K562 (cell line): ENCODE measurements around the gene ZNF174. TPM values are rescaled to one million over a fixed set of nuclear protein-coding genes. Genes with fewer than 3 reads are reported as not detected.

Experiments used
- ADNP ChIP-seq: fragments of 200-800 bp; sonication (Bioruptor generic); IDR thresholded peaks from 2 replicates; pipeline ENCODE4 v1.6.1; 2016; ENCODE audit warnings: missing genetic modification characterization, missing compliant biosample characterization
- C11orf30 ChIP-seq: fragments of 450-650 bp; IDR thresholded peaks from 2 replicates; pipeline ENCODE4 v1.6.1; 2016; ENCODE audit warnings: low read depth, mild to moderate bottlenecking
- CHD4 ChIP-seq: fragments of 200-600 bp; sonication (generic); IDR thresholded peaks from 3 replicates; pipeline ENCODE4 v1.6.1; 2012; ENCODE audit warnings: low read depth, mild to moderate bottlenecking, mixed read lengths, low read length, inconsistent platforms; ENCODE audit not compliant: insufficient read depth, insufficient replicate concordance, poor library complexity, severe bottlenecking
- CTCFL ChIP-seq: IDR thresholded peaks from 2 replicates; pipeline ENCODE4 v1.6.1; 2011; ENCODE audit warnings: borderline replicate concordance, low read depth, mild to moderate bottlenecking, moderate library complexity, low read length; ENCODE audit not compliant: insufficient read depth, poor library complexity, severe bottlenecking
- EHMT2 ChIP-seq: fragments of 450-650 bp; IDR thresholded peaks from 2 replicates; pipeline ENCODE4 v1.6.1; 2018; ENCODE audit warnings: antibody characterized with exemption
- KLF1 ChIP-seq: fragments of 450-650 bp; IDR thresholded peaks from 2 replicates; pipeline ENCODE4 v1.6.1; 2016; ENCODE audit warnings: missing genetic modification characterization, missing compliant biosample characterization
- MAFG ChIP-seq: fragments of 450-650 bp; conservative IDR thresholded peaks from 2 replicates; pipeline ENCODE4 v1.6.1; 2016; ENCODE audit warnings: missing genetic modification characterization, missing compliant biosample characterization
- MAFK ChIP-seq: IDR thresholded peaks from 2 replicates; pipeline ENCODE4 v1.6.1; 2011; ENCODE audit warnings: low read length, improper control_type of control experiment
- NCOA6 ChIP-seq: fragments of 450-650 bp; IDR thresholded peaks from 2 replicates; pipeline ENCODE4 v1.6.1; 2017; ENCODE audit warnings: mild to moderate bottlenecking
- POLR2H ChIP-seq: IDR thresholded peaks from 2 replicates; pipeline ENCODE4 v1.6.1; 2016; ENCODE audit warnings: missing genetic modification characterization, low read depth, mild to moderate bottlenecking, control low read depth, missing compliant biosample characterization, moderate library complexity
- RBM22 ChIP-seq: fragments of 200-400 bp; formaldehyde crosslinking; IDR thresholded peaks from 2 replicates; pipeline ENCODE4 v1.6.1; 2018; ENCODE audit warnings: low read length, low read depth; ENCODE audit not compliant: poor library complexity, severe bottlenecking
- SAP30 ChIP-seq: fragments of 200-600 bp; sonication (generic); IDR thresholded peaks from 2 replicates; pipeline ENCODE4 v1.6.1; 2012; ENCODE audit warnings: borderline replicate concordance, low read depth, mild to moderate bottlenecking, moderate library complexity, low read length, control low read depth, inconsistent platforms; ENCODE audit not compliant: insufficient read depth, poor library complexity, severe bottlenecking
- SP1 ChIP-seq: sonication (generic); formaldehyde crosslinking; IDR thresholded peaks from 2 replicates; pipeline ENCODE4 v1.8.1; 2022; ENCODE audit warnings: mild to moderate bottlenecking, missing genetic modification reagents
- SRF ChIP-seq, 2 experiments: fragments of 250-450, 450-650 bp in 1 of 2; sonication (Bioruptor Pico) in 1 of 2; sonication (generic) in 1 of 2; formaldehyde crosslinking; IDR thresholded peaks; 2 replicates each; pipeline versions ENCODE4 v1.5.0 to v1.5.1; 2020 to 2022; ENCODE audit warnings: mild to moderate bottlenecking in 1 of 2, missing genetic modification reagents in 1 of 2
- SRSF9 ChIP-seq: fragments of 200-400 bp; formaldehyde crosslinking; IDR thresholded peaks from 2 replicates; pipeline ENCODE4 v1.6.1; 2017; ENCODE audit warnings: low read depth, low read length, borderline replicate concordance
- TAF7 ChIP-seq: fragments of 450-650 bp; IDR thresholded peaks from 2 replicates; pipeline ENCODE4 v1.6.1; 2016; ENCODE audit warnings: missing genetic modification characterization, missing compliant biosample characterization
- TAF9B ChIP-seq: fragments of 450-650 bp; IDR thresholded peaks from 2 replicates; pipeline ENCODE4 v1.6.1; 2018; ENCODE audit warnings: mild to moderate bottlenecking; ENCODE audit not compliant: partially characterized antibody
- WHSC1 ChIP-seq: IDR thresholded peaks from one replicate; pipeline ENCODE4 v1.6.1; 2012; ENCODE audit warnings: low read length, control low read depth, inconsistent platforms
- ZBED1 ChIP-seq: IDR thresholded peaks from 2 replicates; pipeline ENCODE4 v1.6.1; 2014
- ZBTB17 ChIP-seq: fragments of 450-650 bp; formaldehyde crosslinking; IDR thresholded peaks from 2 replicates; pipeline ENCODE4 v1.4.0; 2020; ENCODE audit warnings: mild to moderate bottlenecking
- ZFP1 ChIP-seq: fragments of 450-650 bp; formaldehyde crosslinking; IDR thresholded peaks from 2 replicates; pipeline ENCODE4 v1.4.0; 2020; ENCODE audit warnings: mild to moderate bottlenecking, mixed read lengths
- ZNF280A ChIP-seq: fragments of 450-650 bp; IDR thresholded peaks from 2 replicates; pipeline ENCODE4 v1.6.1; 2018; ENCODE audit warnings: mild to moderate bottlenecking, low read depth; ENCODE audit not compliant: partially characterized antibody
- ZNF41 ChIP-seq: fragments of 250-450 bp; sonication (Bioruptor Pico); conservative IDR thresholded peaks from 2 replicates; pipeline ENCODE4 v1.4.0; 2020; ENCODE audit warnings: mild to moderate bottlenecking
- polyA plus RNA-seq, 8 experiments: library from polyadenylated mRNA; depleted of rRNA in 4 of 8; stranded (reverse) in 5 of 8; unstranded in 3 of 8; fragments of >200 nt; fragmentation: Nextera tagmentation in 2 of 8; fragmentation: Illumina TruSeq in 1 of 8; extraction: Ambion mirVana in 2 of 8; extraction: Trizol in 1 of 8; gene quantifications; 2 replicates each; pipeline versions ENCODE4 v1.2.1 to v1.2.3, GENCODE V29; 2011 to 2014; ENCODE audit warnings: inconsistent platforms in 1 of 8, missing spikeins in 1 of 8
- total RNA-seq, 7 experiments: library from RNA; depleted of rRNA in 6 of 7; stranded (reverse); fragments of >200 nt in 6 of 7; fragmentation: Illumina TruSeq in 2 of 7; extraction: Trizol in 2 of 7; gene quantifications; 2 replicates each; pipeline versions ENCODE4 v1.2.1 to v1.2.3, GENCODE V29; 2011 to 2021; ENCODE audit warnings: low replicate concordance in 1 of 7
- TF ChIP-seq, protein P1 (sequence below): fragments of 450-650 bp; IDR thresholded peaks from one replicate; pipeline ENCODE4 v1.6.1; 2018; ENCODE audit warnings: mild to moderate bottlenecking, moderate library complexity; ENCODE audit not compliant: partially characterized antibody

The ZNF174 gene
- total and polyA plus RNA-seq, 9 of the 15 experiments (the other 6 are each of a cell fraction or from before 2014, with no cell fraction given): 5.1 to 19.1 (median 12.5) TPM

DNA sequence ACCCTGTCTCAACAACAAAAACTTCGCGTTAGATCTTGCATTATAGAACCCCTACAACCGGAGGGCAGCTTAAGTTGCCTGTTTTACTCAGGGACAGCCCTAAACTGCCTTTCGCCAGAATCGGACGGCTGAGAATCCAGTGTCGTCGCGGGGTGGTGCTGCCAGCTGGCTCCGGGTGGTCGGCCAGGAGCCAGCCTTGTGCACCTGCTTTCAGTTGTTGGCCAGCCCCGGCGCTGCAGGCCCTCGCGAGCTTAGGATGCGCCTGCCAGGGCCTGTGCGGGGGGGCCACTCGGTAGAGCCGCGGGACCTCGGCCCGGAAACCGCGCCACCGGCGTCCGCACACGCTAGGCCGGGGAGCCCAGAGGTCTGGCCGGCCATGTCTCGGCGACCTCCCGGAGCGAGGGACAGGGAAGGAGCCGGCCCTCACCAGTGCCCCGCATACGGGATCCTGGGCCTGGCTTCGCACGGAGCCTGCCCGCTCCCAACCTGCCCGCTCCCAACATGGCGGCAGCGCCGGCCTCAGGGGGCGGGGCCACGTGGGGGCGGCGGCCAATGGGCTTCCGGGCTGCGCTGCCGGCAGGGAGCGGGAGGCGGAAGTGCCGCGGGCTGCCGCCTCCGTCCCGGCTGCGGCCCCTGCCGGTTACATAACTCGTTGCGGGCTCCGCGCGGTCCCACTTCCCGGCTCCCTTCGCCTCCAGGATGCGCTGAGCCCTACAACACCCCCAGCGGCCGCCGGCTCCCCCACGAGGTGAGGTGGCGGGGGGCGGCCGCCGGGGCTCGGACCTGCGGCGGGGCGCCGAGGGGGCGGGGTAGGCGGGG lies 56.6 kb downstream of the ZNF174 start (continued):
- TF ChIP-seq TAF7 (tag) (peak; percentile 38; the same call in 1 of the 2 replicates), ZFP1 (CRISPR knock-in tag) (no peak), POLR2H (peak; percentile 80), SP1 (peak; percentile 81), ADNP (no peak), WHSC1 (no peak), MAFK (no peak), TAF9B (no peak), NCOA6 (no peak), CHD4 (no peak), ZNF280A (no peak), ZBTB17 (CRISPR knock-in tag) (0 out of 2 replicates have a peak, but pooled peaks have one; percentile 70), RBM22 (peak; percentile 12), ZBED1 (no peak), EHMT2 (peak; percentile 22; the same call in 1 of the 2 replicates), SRSF9 (no peak), ZNF41 (CRISPR knock-in tag) (0 out of 2 replicates have a peak, but pooled peaks have one; percentile 8), SRF (CRISPR knock-in tag; IDR thresholded peaks at IDR 0.05) (no peak), CTCFL (peak; percentile 69), C11orf30 (peak; percentile 36; the same call in 1 of the 2 replicates), SAP30 (peak; percentile 25), KLF1 (tag) (peak; percentile 70; the same call in 1 of the 2 replicates), MAFG (no peak)
- TF ChIP-seq, protein P1, sequence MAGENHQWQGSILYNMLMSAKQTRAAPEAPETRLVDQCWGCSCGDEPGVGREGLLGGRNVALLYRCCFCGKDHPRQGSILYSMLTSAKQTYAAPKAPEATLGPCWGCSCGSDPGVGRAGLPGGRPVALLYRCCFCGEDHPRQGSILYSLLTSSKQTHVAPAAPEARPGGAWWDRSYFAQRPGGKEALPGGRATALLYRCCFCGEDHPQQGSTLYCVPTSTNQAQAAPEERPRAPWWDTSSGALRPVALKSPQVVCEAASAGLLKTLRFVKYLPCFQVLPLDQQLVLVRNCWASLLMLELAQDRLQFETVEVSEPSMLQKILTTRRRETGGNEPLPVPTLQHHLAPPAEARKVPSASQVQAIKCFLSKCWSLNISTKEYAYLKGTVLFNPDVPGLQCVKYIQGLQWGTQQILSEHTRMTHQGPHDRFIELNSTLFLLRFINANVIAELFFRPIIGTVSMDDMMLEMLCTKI: no peak
